OCI-LY7 (cell line): ENCODE data around the gene PLD6. TPM values are rescaled to one million over a fixed set of nuclear protein-coding genes. Genes with fewer than 3 reads are reported as not detected.

Experiments used
- BruUV-seq: library from RNA; stranded (reverse); fragments of 400-500 nt; replicated peaks from 2 replicates; lab custom pipeline; 2021; lab: Mats Ljungman, UMichigan
- CTCF ChIA-PET: fragments of 300-600 bp; sonication (Branson Sonifier 250); formaldehyde crosslinking; loops from one replicate; lab custom pipeline; 2022; ENCODE audit warnings: antibody characterized with exemption; ENCODE audit not compliant: unreplicated experiment; lab: Charles Lee
- POLR2A ChIA-PET: fragments of 300-600 bp; sonication (Branson Sonifier 250); formaldehyde crosslinking; loops from one replicate; lab custom pipeline; 2022; ENCODE audit warnings: antibody characterized with exemption; lab: Charles Lee
- DNase-seq: peaks from one replicate; pipeline ENCODE4 v3.0.0-alpha.2; 2015; ENCODE audit warnings: low spot score
- H2AFZ ChIP-seq: fragments of 200-600 bp; sonication (generic), shearing (Covaris generic); 2 replicates; pipeline ENCODE4 v1.6.1; 2014; ENCODE audit warnings: mild to moderate bottlenecking, antibody characterized with exemption, low read length, moderate library complexity
- H3K27ac ChIP-seq: fragments of 200-600 bp; sonication (generic); 2 replicates; pipeline ENCODE4 v1.5.1; 2014; ENCODE audit warnings: mixed run types, low read depth, mild to moderate bottlenecking, moderate library complexity, low read length, inconsistent platforms; ENCODE audit not compliant: poor library complexity, severe bottlenecking
- H3K36me3 ChIP-seq: fragments of 200-600 bp; sonication (generic); 2 replicates; pipeline ENCODE4 v1.6.1; 2014; ENCODE audit warnings: mild to moderate bottlenecking, antibody characterized with exemption, low read length, moderate library complexity, mixed read lengths; ENCODE audit not compliant: insufficient read depth
- H3K4me1 ChIP-seq: fragments of 200-600 bp; sonication (generic); 2 replicates; pipeline ENCODE4 v1.5.1; 2014; ENCODE audit warnings: mild to moderate bottlenecking, low read length; ENCODE audit not compliant: insufficient read depth, poor library complexity, severe bottlenecking
- H3K4me2 ChIP-seq: fragments of 200-600 bp; sonication (generic); 2 replicates; pipeline ENCODE4 v1.6.1; 2014; ENCODE audit warnings: mild to moderate bottlenecking, low read length
- H3K4me3 ChIP-seq: fragments of 200-600 bp; sonication (generic); 2 replicates; pipeline ENCODE4 v1.5.1; 2014; ENCODE audit warnings: mild to moderate bottlenecking, low read depth, low read length; ENCODE audit not compliant: poor library complexity, severe bottlenecking
- H3K79me2 ChIP-seq: fragments of 200-600 bp; sonication (generic); 2 replicates; pipeline ENCODE4 v1.6.1; 2016; ENCODE audit warnings: low read depth, mild to moderate bottlenecking, low read length, moderate library complexity, mixed read lengths; ENCODE audit not compliant: insufficient read depth
- H3K9me2 ChIP-seq: fragments of 200-600 bp; sonication (generic); 2 replicates; pipeline ENCODE4 v1.6.1; 2016; ENCODE audit warnings: mild to moderate bottlenecking, low read length, mixed read lengths; ENCODE audit not compliant: insufficient read depth
- H3K9me3 ChIP-seq: fragments of 200-600 bp; sonication (generic); 2 replicates; pipeline ENCODE4 v1.6.1; 2014; ENCODE audit warnings: mild to moderate bottlenecking, mixed run types, low read length, mixed read lengths
- H4K20me1 ChIP-seq: fragments of 200-600 bp; sonication (generic); 2 replicates; pipeline ENCODE4 v1.6.1; 2014; ENCODE audit warnings: mild to moderate bottlenecking, antibody characterized with exemption, low read length, moderate library complexity, mixed read lengths; ENCODE audit not compliant: insufficient read depth
- EZH2phosphoT487 ChIP-seq: fragments of 200-600 bp; sonication (generic); IDR thresholded peaks from 2 replicates; pipeline ENCODE4 v1.6.1; 2018; ENCODE audit warnings: low read depth, borderline replicate concordance, mild to moderate bottlenecking, mixed run types, antibody characterized with exemption, low read length, moderate library complexity, mixed read lengths
- intact Hi-C: fragments of 100-400 bp; cut with micrococcal nuclease; formaldehyde crosslinking; loops from one replicate; pipeline ENCODE4 v1.10.0; 2022; ENCODE audit not compliant: unreplicated experiment
- small RNA-seq: library from RNA; depleted of rRNA; stranded (forward); fragments of <200 nt; gene quantifications from one replicate; pipeline ENCODE3, GENCODE V24; 2014
- total RNA-seq, 2 experiments: library from RNA; depleted of rRNA in 1 of 2; stranded (reverse); fragments of >200 nt in 1 of 2; shearing (Covaris generic) in 1 of 2; gene quantifications; 2 replicates each; pipeline ENCODE4 v1.2.3, GENCODE V29; 2014 to 2022
- TF ChIP-seq, protein P1 (sequence below): fragments of 200-600 bp; sonication (generic); conservative IDR thresholded peaks from 2 replicates; pipeline ENCODE4 v1.5.1; 2014; ENCODE audit warnings: mild to moderate bottlenecking, antibody characterized with exemption, low read length, moderate library complexity, mixed read lengths

PLD6 gene
- total RNA-seq, 2 experiments from 2014 or later, result not detected

DNA sequence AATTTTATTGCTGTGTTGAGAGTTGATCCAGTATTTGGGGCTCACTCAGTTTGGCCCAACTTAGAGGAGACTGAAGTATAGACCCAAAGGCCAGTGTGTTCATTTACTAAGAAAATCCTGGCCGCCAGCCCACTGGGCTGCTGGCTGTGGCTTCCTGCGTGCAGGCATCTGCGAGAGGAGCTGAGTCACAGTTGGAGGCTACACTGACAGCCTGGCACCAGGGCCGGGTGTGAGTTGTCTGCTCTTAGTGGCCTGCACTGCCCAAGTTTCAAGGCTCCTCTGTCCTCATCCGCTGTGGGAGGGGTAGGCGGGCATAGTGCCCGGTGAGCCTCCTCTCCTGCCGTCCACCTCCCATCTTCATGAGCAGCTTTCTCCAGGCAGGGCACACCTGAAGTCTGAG lies 54.2 kb downstream of the PLD6 start:
- BruUV-seq, result no TSS peak
- Histone ChIP-seq H4K20me1 (no peaks in the 10 kb centered on the region), H2AFZ (no peak overlapping the region), H3K27ac (no peak overlapping the region), H3K36me3 (peaks cover 12% of the 10 kb centered on the region; the same call in 1 of the 2 replicates), H3K4me1 (no peaks in the 10 kb centered on the region), H3K9me3 (no peaks in the 10 kb centered on the region), H3K4me3 (no peak overlapping the region), H3K4me2 (no peak overlapping the region), H3K79me2 (no peaks in the 10 kb centered on the region), H3K9me2 (no peaks in the 10 kb centered on the region)
- CTCF ChIA-PET, result no interaction called here
- intact Hi-C loops, result no loop called here
- POLR2A ChIA-PET, result no interaction called here
- no peak for DNase-seq
- TF ChIP-seq EZH2phosphoT487, result no peak
- TF ChIP-seq, protein P1, sequence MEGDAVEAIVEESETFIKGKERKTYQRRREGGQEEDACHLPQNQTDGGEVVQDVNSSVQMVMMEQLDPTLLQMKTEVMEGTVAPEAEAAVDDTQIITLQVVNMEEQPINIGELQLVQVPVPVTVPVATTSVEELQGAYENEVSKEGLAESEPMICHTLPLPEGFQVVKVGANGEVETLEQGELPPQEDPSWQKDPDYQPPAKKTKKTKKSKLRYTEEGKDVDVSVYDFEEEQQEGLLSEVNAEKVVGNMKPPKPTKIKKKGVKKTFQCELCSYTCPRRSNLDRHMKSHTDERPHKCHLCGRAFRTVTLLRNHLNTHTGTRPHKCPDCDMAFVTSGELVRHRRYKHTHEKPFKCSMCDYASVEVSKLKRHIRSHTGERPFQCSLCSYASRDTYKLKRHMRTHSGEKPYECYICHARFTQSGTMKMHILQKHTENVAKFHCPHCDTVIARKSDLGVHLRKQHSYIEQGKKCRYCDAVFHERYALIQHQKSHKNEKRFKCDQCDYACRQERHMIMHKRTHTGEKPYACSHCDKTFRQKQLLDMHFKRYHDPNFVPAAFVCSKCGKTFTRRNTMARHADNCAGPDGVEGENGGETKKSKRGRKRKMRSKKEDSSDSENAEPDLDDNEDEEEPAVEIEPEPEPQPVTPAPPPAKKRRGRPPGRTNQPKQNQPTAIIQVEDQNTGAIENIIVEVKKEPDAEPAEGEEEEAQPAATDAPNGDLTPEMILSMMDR, result no peak

DNA sequence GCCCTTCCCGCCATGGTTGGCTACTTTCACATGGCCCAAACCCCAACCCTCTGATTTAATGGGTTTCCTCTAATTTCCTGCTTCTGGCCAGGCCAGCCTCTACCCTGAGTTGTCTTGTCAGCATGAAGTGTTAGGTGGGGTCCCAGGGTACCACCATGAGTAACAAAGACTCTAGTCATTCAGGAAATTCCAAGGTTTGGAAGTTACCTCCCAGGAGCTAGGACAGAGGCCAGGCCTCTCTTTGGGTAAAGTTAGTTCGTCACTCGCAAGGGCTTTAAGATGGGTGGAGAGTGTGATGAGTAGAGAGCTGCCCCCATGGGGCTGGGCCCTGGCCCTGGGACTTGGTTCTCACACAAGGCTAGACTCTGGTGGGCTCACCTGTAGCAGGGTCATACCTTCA lies 54.6 kb downstream of the PLD6 start:
- H3K79me2 ChIP-seq, result no peaks in the 10 kb centered on the region
- CTCF ChIA-PET, result no interaction called here
- no TSS peak for BruUV-seq
- H4K20me1 ChIP-seq, result no peaks in the 10 kb centered on the region
- H3K27ac ChIP-seq, result no peak overlapping the region
- H3K4me1 ChIP-seq, result no peaks in the 10 kb centered on the region
- H3K4me2 ChIP-seq, result no peak overlapping the region
- DNase-seq, result no peak
- intact Hi-C loops, result no loop called here
- no peak for TF ChIP-seq EZH2phosphoT487
- TF ChIP-seq, protein P1, result no peak
- H2AFZ ChIP-seq, result no peak overlapping the region
- no peaks in the 10 kb centered on the region for H3K9me3 ChIP-seq
- POLR2A ChIA-PET, result no interaction called here
- H3K4me3 ChIP-seq, result no peak overlapping the region
- no peaks in the 10 kb centered on the region for H3K9me2 ChIP-seq
- H3K36me3 ChIP-seq, result peaks cover 12% of the 10 kb centered on the region; the same call in 1 of the 2 replicates

DNA sequence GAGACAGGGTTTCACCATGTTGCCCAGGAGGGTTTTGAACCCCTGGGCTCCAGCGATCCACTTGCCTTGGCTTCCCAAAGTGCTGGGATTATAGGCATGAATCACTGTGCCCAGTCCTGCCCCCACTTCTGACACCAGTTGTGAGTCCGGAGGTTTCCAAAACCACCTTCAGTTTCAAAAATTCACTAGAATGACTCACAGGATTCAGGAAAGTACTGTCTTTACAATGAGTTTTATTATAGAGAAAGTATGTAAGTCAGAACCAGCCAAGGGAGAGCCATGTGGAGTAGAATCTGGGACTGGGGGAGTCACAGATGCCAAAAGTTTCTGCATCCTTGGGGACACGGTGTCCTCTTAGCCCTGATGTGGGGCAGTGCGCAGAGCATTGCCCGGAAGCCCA lies 55.1 kb downstream of the PLD6 start:
- no peak for DNase-seq
- no peaks in the 10 kb centered on the region for H3K9me3 ChIP-seq
- H3K4me2 ChIP-seq, result no peak overlapping the region
- intact Hi-C loops, result no loop called here
- H2AFZ ChIP-seq, result no peak overlapping the region
- TF ChIP-seq, protein P1, result no peak
- no peak for TF ChIP-seq EZH2phosphoT487
- H3K36me3 ChIP-seq, result peaks cover 9% of the 10 kb centered on the region; the same call in 1 of the 2 replicates
- no peaks in the 10 kb centered on the region for H3K4me1 ChIP-seq
- H3K4me3 ChIP-seq, result no peak overlapping the region
- POLR2A ChIA-PET, result no interaction called here
- H3K27ac ChIP-seq, result no peak overlapping the region
- H4K20me1 ChIP-seq, result no peaks in the 10 kb centered on the region
- H3K79me2 ChIP-seq, result no peaks in the 10 kb centered on the region
- CTCF ChIA-PET, result no interaction called here
- H3K9me2 ChIP-seq, result no peaks in the 10 kb centered on the region
- BruUV-seq, result no TSS peak

Small RNA genes within 50 kb of the gene (small RNA-seq; reads per million reads assigned to genes)
- not detected for gene RNU6-767P

Other genes with a start within 250 kb of the PLD6 start
- gene TNFRSF13B, start 234.2 kb downstream of the PLD6 start, total RNA-seq (2014; rRNA removed; shearing (Covaris generic)), result 15.5 and 19.3 TPM in 2 replicates
- 5.7 and 7.5 TPM in 2 replicates for gene TNFRSF13B, start 234.2 kb downstream of the PLD6 start, total RNA-seq (2022)
- 73.3 and 78.9 TPM in 2 replicates for gene MPRIP, start 163.9 kb downstream of the PLD6 start, total RNA-seq (2014; rRNA removed; shearing (Covaris generic))
- gene MPRIP, start 163.9 kb downstream of the PLD6 start, total RNA-seq (2022), result 109 and 118 TPM in 2 replicates
- gene FLCN, start 30.8 kb upstream of the PLD6 start, total RNA-seq (2014; rRNA removed; shearing (Covaris generic)), result 12.9 and 20.9 TPM in 2 replicates
- gene FLCN, start 30.8 kb upstream of the PLD6 start, total RNA-seq (2022), result 18.1 and 20.5 TPM in 2 replicates
- gene COPS3, start 74.9 kb upstream of the PLD6 start, total RNA-seq (2014; rRNA removed; shearing (Covaris generic)), result 69.4 and 83.9 TPM in 2 replicates
- gene COPS3, start 74.9 kb upstream of the PLD6 start, total RNA-seq (2022), result 107 and 113 TPM in 2 replicates
- gene NT5M, start 97.0 kb upstream of the PLD6 start, total RNA-seq (2014; rRNA removed; shearing (Covaris generic)), result 8.2 and 10.4 TPM in 2 replicates
- 14.0 and 16.2 TPM in 2 replicates for gene NT5M, start 97.0 kb upstream of the PLD6 start, total RNA-seq (2022)